ENCODE measurements around the gene PPM1G. TPM values are rescaled to one million over a fixed set of nuclear protein-coding genes. Genes with fewer than 3 reads are reported as not detected.

Gene PPM1G
- total RNA-seq, 1 donor from 2014 or later, result 98.8 TPM

DNA sequence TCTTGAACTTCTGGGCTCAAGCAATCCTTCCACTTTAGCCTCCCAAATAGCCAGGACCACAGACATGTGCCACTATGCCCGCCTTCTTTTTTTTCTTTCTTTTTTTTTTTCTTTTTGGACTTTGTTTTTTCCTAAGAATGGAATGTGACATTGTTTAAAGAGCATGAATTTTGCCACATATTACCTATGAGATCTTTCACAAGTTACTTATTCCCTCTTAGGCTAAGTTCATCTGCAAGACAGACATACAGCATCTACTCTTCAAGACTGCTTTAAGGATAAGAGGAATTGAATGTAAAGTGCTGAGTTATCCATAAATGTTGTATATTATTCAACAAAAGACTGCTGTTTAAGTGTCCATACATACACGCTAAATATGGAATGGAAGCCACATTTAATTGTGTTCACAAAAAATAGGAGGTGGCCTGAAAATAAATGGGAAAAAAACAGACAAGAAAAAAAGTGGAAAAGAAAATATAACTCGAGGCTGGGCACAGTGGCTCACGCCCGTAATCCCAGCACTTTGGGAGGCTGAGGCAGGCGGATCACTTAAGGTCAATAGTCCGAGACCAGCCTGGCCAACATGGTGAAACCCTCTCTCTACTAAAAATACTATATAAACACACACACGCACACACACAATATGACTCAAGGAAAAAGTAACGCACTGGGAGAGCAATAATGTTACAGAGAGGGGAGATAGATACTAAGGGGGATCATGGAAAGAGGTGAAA lies 3.2 kb upstream of the PPM1G start:
- no peak for DNase-seq (ENCODE audit: extremely low read depth, low read depth, low spot score)

DNA sequence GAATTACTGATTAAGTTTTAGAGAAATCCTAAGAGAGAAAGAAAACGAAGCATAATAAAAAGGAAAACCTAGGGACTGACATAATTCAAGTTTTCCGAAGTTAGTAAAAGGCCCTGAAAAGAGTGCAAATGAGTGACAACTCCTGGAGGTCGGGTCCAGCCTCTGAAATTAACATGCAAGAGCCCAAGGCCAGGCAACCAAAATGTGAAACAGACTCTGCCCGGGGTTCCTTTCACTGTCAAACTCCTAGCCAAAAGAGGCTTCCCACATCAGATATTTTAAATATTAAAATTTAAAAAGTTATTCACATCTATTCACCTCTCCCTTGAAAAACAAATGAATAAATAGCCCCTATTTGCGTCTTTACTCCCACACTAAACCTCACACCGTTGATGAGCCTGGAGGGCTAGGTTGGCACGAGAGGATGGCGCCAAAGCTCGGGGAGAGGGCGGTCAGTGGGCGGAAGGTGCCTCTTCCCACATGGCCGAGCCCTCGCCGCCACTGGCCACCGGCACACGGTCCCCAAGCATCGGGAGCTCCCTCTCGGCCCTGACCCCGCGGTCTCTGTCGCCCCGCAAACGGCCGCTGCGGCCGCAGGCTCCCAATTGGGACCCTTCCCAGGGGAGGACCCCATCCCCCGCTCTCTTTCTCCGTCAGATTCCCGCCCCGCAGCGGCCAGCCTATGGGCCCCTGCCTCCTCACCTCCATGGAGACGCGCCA lies 630 bp downstream of the PPM1G start:
- DNase-seq (ENCODE audit: extremely low read depth, low read depth, low spot score), result no peak

DNA sequence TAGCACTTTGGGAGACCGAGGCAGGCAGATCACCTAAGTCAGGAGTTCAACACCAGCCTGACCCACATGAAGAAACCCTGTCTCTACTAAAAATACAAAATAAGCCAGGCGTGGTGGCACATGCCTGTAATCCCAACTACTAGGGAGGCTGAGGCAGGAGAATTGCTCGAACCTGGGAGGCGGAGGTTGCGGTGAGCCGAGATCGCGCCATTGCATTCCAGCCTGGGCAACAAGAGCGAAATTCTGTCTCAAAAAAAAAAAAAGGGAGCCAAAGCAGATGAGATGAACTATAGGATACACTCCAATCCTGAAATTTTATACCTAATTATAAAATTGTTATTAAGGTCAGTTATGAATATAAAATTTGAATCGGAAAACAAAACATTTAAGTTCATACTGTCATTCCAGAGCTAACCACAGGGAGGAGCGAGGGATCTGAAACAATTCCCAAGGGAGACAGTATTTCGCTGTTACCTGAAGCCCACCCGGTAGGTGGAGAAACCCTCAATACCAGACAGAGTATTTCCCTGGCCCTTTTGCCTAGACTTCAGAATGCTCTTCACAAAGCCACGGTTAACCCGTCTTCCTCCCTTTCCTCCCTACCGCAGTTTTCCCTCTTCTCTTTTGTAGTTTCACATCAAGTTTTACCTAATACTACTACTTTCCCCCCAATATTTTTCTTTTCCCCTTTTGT lies 1.4 kb downstream of the PPM1G start:
- no peak for DNase-seq (ENCODE audit: extremely low read depth, low read depth, low spot score)

DNA sequence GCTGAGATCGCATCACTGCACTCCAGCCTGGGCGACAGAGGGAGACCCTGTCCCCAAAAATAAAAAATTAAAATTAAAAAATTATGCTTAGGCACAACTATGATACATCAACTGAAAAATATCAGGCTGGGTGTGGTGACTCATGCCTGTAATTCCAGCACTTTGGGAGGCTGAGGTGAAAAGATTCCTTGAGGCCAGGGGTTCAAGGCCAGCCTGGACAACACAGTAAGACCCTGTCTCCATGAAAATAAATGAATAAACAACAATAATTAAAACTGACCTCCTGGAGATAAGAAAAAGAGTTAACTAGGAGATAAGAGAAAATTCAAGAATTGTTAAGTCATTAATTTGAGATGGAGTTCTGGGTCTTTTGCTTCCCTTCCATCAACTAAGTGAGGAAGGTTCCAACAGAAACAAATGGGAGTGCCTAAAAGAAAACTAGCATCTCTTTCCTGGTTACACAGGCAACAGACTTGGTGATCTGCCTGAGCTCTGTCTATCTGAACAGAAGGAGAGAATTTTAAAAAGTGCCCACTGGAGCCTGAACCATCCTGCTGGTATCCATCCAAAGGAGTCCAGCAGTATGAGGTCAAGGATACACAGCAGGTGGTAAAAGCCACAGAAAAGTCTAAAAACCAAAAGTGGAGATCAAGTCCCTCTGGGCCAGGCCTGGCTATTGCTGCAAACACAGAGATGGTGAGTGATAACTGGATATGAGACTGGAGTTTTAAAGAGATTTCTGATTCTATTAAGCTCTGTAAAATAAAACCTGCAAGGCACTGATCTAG lies 8.8 kb downstream of the PPM1G start:
- DNase-seq (ENCODE audit: extremely low read depth, low read depth, low spot score), result no peak

DNA sequence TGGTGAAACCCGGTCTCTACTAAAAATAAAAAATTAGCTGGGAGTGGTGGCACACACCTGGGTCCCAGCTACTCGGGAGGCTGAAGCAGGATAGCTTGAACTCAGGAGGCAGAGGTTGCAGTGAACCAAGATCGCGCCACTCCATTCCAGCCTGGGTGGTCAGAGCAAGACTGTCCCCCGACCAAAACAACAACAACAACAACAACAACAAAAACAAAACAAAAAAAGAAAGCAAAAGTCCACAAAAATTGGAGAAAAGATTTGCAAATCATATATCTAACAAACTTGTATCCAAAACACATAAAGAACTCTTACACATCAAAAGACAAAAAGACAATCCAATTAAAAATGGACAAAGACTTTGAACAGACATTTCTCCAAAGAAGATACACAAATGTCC lies 10.4 kb downstream of the PPM1G start:
- no peak for DNase-seq (ENCODE audit: extremely low read depth, low read depth, low spot score)

DNA sequence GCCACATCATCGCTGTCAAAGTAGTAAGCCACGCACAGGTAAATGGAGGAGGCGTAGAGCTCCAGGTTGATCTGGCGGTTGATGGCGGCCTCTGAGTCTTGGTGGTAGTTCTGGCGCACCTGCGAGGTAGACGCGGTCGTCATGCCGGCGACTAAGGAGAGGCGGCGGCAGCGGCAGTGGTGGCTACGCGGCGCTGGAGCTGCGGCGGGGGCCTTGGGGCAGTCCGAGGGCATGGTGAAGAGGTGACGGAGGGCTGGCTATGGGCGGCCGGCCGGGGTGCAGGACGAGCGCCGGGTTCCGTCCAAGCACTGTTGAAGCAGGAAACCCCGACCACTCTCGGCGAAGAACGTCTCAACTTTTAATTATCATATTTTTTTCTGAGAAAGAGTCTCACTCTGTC lies 16.2 kb downstream of the PPM1G start:
- DNase-seq (ENCODE audit: extremely low read depth, low read depth, low spot score), result no peak

DNA sequence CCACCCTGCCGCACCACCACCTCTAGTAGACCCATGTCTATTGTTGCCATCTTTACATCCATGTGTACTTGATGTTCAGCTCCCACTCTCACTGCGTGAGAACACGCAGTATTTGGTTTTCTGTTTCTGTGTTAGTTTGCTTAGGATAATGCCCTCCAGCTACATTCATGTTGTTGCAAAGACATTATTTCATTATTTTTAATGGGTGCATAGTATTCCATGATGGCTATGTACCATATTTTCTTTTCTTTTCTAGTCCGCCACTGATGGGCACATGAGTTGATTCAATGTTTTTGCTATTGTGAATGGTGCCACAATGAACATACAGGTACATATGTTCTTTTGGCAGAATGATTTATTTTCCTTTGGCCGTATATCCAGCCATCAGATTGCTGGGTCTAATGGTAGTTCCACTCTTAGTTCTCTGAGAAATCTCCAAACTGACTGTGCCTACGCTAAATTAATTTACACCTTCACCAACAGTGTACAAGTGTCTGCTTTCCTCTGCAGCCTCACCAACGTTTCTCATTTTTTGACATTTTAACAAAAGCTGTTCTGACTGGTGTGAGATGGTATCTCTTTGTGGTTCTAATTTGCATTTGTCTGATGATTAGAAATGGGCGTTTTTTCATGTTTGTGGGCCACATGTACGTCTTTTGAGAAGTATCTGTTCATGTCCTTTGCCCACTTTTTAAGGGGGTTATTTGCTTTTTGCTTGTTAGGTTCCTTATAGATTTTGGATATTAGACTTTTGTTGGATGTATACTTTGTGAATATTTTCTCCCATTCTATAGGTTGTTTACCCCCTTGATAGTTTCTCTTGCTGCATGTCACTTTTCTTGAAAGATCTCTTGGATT lies 18.3 kb downstream of the PPM1G start:
- DNase-seq (ENCODE audit: extremely low read depth, low read depth, low spot score), result no peak

DNA sequence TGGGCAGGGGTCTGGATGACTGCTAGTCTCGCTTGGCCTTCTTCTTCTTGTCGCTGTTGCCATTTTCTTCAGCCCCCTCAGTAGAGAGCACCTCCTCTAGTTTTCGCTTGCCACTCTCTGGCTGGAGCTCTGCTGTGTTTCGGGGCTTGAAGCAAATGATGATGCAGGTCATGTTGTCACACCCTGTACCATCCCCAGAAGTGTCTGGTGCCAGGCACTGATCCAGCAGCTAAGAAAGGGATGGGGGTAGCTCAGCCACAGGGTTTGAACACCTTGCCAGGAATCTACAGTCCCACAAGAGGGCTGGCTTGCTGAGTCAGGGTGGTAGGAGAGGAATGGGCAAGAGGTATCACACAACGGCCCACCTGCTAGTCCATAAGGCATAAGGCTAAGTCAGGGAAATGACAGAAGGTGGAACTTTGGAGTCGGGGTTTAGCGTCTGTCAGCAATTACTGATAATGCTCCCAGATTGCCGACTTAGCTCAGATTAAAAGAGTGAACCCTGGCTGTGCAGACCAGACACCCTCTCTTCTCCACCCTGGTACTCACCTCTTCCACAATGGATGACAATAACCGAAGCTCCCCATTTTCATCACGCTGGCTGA lies 27.7 kb downstream of the PPM1G start:
- DNase-seq (ENCODE audit: extremely low read depth, low read depth, low spot score), result no peak

DNA sequence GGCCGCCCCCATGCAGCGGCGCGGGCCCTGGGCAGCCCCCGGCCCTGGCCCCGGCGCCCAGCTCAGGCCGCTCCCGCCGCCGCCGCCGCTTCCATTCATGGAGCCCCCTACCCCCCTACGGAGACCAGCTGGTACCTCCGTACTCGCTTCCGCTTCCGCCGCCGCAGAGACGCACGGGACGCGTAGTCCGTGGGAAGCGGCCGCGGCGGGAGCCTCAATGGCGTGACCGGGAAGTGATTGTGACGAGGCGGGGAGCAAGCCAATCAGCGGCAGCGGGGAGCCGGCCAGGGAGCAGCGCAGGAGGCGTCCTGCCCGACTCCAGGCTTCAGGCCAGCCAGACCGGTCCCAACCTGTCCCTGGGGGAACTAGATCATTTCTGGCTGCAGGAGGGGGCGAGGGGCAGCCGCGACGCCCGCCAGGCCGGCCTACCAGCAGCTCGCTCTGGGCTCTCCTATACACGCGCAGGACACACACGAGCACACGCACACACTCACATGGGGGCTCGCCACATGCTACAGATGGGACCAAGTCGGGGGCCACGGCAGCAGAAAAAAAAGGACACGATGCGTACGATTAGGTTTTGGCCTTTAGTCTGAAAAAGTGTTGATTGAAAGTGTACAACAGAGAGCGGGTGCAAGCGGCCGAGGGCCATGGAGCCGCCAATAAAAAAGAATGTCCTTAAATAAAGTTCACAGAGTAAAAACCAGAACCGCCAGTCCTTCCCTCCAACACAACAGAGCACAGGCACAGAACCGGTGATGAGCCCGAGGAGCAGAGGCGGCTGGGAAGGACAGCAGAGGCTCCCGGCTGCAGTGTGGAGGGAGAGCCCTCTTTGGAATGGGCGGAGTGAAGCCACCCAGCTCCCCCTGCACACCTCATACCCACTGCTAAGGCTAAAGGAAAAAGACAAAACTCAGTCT lies 28.5 kb downstream of the PPM1G start, which contains the start of gene ZNF513:
ZNF513 (minus strand) TSS at position 109 of the 920 bp plus-strand sequence. CDS start 208 bp downstream, outside the sequence.
- DNase-seq (ENCODE audit: extremely low read depth, low read depth, low spot score), result no peak

DNA sequence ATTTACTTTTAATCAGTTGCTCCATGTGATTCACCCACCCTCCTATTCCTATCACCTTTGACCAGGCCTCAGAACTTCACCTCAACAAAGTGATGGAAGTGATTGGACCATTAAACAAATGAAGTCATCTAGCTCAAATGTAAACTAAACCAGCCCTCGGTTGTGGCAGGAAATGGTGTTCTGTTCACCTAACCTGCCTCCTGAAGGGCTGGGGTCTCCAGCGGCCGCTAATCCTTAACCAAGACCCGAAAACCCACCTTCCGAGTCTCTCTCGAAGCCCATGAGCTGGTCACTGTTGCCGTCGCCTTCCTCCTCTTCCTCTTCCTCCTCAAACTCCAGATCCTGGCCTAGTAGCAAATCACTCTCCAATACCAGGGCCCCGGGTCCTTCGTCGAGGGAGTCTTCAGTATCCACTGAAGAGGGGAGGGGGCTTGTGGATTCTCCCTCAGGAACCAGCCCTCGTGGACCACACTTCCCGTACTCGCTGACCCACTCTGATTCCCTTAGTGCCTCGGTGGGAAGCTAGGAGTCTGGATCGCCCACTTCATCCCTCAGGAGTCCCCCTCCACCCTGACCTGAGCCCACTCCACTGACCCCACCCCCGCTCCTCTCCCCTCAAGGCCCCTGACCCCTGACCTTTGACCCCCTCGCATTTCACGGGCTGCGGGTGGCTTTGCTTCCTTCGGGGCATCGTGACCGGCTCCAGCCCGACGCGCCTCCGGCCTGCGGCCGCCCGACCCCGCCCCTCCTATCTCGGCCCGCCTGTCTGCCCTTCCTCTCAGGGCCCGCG lies 29.4 kb downstream of the PPM1G start:
- DNase-seq (ENCODE audit: extremely low read depth, low read depth, low spot score), result no peak

DNA sequence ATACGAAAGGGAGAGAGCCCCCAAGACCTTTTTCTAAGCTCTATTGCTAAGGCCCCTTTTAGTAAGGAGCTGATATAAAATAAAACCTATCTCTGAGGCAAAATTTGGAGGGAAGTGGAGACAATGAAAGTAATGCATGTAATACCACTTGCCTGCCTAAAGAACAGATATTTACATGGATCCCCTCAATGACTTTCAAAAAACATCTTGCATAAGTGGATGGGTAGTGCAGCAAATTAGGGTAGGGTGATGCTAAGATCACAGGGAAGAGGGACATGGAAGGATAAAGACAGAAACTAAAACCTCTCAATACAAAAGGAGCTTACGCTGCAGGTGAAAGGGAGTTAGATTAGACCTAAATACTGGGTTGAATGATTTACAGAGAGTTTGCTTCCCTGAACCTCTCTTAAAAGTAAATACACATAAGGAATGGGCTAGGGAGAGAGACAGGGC lies 30.0 kb downstream of the PPM1G start:
- no peak for DNase-seq (ENCODE audit: extremely low read depth, low read depth, low spot score)

DNA sequence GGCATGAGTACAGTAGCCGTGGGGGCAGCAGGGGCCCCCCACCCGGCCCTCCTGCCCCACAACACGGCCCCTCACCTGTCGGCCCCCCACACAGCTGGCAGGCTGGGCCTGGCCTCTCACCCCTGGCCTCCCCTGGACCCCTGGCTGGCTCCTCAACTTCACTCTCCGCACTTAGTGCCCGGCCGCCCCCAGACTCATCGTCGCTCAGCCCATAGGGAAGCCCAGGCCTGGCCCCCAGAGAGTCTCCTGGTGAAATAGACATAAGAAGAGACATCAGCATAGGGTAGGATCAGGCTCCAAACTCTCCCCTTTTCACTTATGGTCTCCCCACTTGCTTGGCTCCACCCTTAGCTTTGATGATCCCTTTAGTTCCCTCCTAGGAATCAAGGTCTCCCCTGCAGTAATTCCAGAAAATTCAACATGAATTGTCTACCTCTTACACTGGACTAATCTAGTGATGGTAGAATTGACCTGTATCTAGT lies 30.5 kb downstream of the PPM1G start:
- DNase-seq (ENCODE audit: extremely low read depth, low read depth, low spot score), result no peak

DNA sequence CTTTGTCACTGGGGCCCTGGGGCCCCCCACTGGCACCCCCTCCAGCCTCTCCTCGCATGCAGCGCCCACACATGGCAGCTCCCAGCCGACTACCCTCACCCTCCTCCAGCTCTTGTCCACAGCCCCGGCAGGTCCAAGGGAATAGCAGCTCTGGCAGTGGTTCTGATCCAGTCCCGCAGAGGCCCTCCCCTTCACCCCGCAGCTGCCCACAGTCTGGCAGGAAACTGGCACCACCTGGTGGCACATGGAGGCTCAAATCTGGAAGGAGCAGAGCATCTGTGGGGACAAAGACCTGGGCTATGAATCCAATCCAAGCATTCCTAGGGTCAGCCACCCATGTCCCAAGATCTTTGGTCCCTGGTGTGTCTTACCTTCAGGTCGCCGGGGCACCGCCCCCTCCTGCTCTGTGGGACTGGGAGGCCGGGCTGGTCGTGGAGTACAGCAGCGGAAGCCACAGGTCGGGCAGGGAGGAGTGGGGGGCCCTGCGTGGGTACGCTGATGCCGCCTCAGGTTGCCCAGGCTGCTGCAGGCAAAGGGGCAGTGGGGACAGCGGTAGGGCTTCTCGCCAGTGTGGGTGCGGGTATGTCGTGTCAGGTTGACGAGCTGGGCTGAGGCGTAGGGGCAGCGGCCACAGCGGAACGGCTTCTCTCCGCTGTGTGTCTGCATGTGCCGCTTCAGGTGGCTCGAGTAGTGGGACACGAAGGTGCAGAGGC lies 31.1 kb downstream of the PPM1G start:
- no peak for DNase-seq (ENCODE audit: extremely low read depth, low read depth, low spot score)

DNA sequence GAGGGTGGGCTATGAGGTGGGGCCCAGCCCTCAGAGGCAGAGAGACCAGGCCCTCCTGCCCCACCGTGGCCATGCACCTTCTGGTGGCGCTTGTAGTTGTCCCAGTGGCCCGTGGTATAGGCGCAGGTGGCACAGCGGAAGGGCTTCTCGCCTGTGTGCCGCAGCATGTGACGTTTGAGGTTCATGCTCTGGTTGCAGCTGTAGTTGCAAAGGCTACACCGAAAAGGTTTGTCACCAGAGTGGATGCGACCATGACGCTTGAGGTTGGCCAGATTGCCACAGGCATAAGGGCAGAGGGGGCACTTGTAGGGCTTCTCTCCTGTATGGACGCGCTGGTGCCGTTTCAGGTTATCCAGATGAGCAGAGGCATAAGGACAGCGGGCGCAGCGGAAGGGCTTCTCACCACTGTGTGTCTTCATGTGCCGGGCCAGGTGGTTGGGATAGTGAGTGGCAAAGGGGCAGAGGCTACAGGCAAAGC lies 31.7 kb downstream of the PPM1G start:
- no peak for DNase-seq (ENCODE audit: extremely low read depth, low read depth, low spot score)

DNA sequence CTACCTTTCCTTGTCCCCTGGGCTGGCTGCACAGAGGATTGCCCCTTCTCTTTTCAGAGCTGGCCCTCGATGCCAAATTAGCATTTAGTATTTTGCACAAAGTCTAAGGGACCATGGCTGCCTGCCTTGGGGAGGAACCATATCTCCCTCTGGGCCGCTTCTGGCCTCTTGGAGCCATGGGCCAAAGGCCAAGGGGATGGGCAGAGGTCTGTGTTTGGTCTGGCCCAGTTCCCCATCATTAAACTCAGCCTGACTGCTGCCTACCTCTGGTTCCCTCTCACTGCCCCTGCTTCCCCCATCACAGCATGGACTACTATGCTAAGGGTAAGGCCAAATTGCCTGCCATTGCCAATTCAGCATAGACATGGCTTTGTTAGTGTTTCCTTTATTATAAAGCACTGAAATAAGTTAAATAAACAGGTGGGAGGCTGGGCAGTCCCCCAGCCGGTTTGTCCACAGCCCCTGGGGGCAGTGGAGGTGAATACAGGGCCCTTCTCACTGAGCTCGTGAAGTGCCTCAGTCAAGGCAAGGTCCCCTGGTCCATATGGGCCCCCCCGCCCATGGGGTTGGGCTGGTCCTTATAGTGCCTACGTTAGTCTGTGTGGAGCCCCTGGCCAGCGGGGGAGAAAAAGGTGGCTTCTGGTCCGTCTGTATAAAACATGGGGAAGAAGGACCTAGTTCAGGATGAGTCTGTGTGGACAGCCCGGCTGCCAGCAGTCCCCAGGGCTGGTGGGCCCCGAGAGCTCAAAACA lies 32.3 kb downstream of the PPM1G start:
- no peak for DNase-seq (ENCODE audit: extremely low read depth, low read depth, low spot score)
